ENCODE results near the gene SUN5. TPM values are rescaled to one million over a fixed set of nuclear protein-coding genes. Genes with fewer than 3 reads are reported as not detected.

The SUN5 gene
- not detected for total RNA-seq
- polyA plus RNA-seq (2013, experiment 1 of 2): not detected
- not detected for polyA plus RNA-seq (2013, experiment 2 of 2)
- total RNA-seq: 0 to 0.07 (median 0) reads per million in 172 experiments

- Histone ChIP-seq H3K27ac (ENCODE audit: low read depth in 1 of 2, low read length in 2 of 2) (no peak within 1 kb of the TSS), H3K9me3 (ENCODE audit: control insufficient read depth in 1 of 2, insufficient read depth in 1 of 2, low read length in 2 of 2) (peaks cover 0 to 13% of the 10 kb centered on the region in 2 experiments), H3K4me3 (ENCODE audit: low read length) (no peak within 1 kb of the TSS), H3K36me3 (ENCODE audit: insufficient read depth, low read length) (no peaks in the 10 kb centered on the region), H3K27me3 (ENCODE audit: control insufficient read depth in 1 of 2, insufficient read depth in 2 of 2, low read length in 2 of 2) (no peaks in the 10 kb centered on the region), H3K4me1 (ENCODE audit: insufficient read depth, low read length) (peaks cover 18% of the 10 kb centered on the region)
- no peak for TF ChIP-seq CTCF (IDR thresholded peaks at IDR 0.05)
- Mint-ChIP-seq H3K27me3 (no peaks in the 10 kb centered on the region), H3K4me3 (no peak within 1 kb of the TSS), H3K27ac (peak within 1 kb of the TSS; percentile 35), H3K4me1 (ENCODE audit: low read depth) (peaks cover 44% of the 10 kb centered on the region), H3K36me3 (ENCODE audit: low read depth) (no peaks in the 10 kb centered on the region), H3K9me3 (peaks cover 2% of the 10 kb centered on the region)
- intact Hi-C loops (cut with DNase I, micrococcal nuclease): no loop called here
- POLR2A ChIA-PET: interaction anchor here (1.5 to 2.4 kb wide), 3 partner anchors 32 to 58 kb away, joined by 5 to 9 read pairs (median 7); no protein-coding TSS in a partner anchor
- ATAC-seq (ENCODE audit: poor library complexity): no peak
- DNase-seq: no peak
- CTCF ChIA-PET: interaction anchor here (1.0 to 1.8 kb wide), 3 partner anchors 36 to 103 kb away, joined by 5 to 11 read pairs (median 9); no protein-coding TSS in a partner anchor
These were observed at the start of gene SUN5 for GRCh38 chr20:33004141-33004751. SUN5 (minus strand) TSS chr20:33004433; CDS start chr20:33004340, 93 bp downstream.

DNA sequence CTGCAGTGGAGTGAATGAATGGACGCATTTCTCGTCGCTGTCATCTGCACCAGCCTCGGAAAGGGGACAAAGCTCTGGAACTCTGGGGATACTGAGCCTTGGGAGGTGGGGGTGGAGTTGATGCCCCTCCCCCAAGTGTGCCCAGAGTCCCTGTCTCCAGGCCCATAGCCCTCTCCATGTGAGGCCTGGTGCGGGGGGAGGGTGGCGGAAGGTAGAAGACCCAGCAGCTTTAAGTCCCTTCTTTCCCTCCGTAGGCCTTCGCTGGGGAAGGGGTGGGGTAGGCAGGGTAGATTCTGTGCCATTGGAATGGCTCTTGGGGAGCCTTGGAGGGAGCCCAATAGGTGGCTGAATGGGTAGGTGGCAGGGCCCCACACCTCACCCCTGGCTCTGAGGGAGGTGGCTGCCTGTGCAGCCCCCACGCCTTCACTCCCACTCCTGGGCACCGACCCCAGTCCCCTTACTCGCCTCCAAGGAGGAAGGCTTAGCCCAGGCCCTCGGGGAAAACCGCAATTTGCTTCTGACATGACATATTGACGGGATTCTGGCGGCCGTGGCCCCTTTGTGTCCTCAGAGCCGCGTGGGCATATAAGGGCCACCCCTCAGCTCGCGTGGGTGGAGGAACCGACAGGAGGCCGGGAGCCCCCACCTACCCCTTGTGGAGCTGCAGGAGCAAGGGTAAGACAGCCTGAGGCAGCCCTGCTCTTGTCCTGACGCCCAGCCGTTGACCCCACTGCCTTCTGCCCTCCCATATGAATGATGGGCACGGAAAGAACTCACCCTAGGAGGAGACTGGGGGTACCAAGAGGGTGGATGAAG lies 49.3 kb upstream of the SUN5 start, which contains the start of gene BPIFB3:
Gene BPIFB3, plus strand, starts transcription at position 613 of the 816 bp plus-strand sequence. CDS start 1,533 bp downstream, outside the sequence.
- DNase-seq: no peak
- no peaks in the 10 kb centered on the region for H3K4me1 Mint-ChIP-seq (ENCODE audit: low read depth)
- H3K27ac Mint-ChIP-seq: no peak within 1 kb of the TSS
- no peaks in the 10 kb centered on the region for H3K36me3 Mint-ChIP-seq (ENCODE audit: low read depth)
- POLR2A ChIA-PET: no interaction called here
- H3K4me3 Mint-ChIP-seq: no peak within 1 kb of the TSS
- Histone ChIP-seq H3K36me3 (ENCODE audit: insufficient read depth, low read length) (no peaks in the 10 kb centered on the region), H3K27ac (ENCODE audit: low read depth in 1 of 2, low read length in 2 of 2) (no peak within 1 kb of the TSS), H3K9me3 (ENCODE audit: control insufficient read depth in 1 of 2, insufficient read depth in 1 of 2, low read length in 2 of 2) (no peaks in the 10 kb centered on the region), H3K27me3 (ENCODE audit: control insufficient read depth in 1 of 2, insufficient read depth in 2 of 2, low read length in 2 of 2) (no peaks in the 10 kb centered on the region), H3K4me3 (ENCODE audit: low read length) (no peak within 1 kb of the TSS), H3K4me1 (ENCODE audit: insufficient read depth, low read length) (no peaks in the 10 kb centered on the region)
- H3K27me3 Mint-ChIP-seq: no peaks in the 10 kb centered on the region
- H3K9me3 Mint-ChIP-seq: no peaks in the 10 kb centered on the region
- TF ChIP-seq CTCF (IDR thresholded peaks at IDR 0.05): no peak
- ATAC-seq (ENCODE audit: poor library complexity): no peak
- CTCF ChIA-PET: no interaction called here
- intact Hi-C loops (cut with DNase I, micrococcal nuclease): no loop called here

DNA sequence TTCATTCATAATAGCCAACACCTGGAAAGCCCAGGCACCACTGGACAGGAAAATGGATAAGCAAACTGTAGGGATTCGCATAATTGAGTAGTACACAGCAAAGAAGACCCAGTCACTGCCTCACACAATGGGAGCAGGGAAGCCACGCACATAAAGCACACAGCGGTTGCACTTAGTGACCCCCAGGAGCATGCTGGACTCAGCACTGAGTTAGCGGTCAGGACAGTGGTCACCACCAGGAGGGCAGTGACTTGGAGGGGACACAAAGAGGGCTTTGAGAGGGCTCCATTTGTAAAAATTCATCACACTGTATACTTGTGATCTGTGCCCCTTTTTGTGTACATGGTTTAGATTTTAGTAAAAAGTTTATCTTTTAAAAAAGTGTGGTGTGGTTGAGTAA lies 47.1 kb upstream of the SUN5 start:
- Histone ChIP-seq H3K27ac (ENCODE audit: low read depth in 1 of 2, low read length in 2 of 2) (no peak overlapping the region), H3K9me3 (ENCODE audit: control insufficient read depth in 1 of 2, insufficient read depth in 1 of 2, low read length in 2 of 2) (peaks cover 3 to 9% of the 10 kb centered on the region in 2 experiments), H3K27me3 (ENCODE audit: control insufficient read depth in 1 of 2, insufficient read depth in 2 of 2, low read length in 2 of 2) (no peaks in the 10 kb centered on the region), H3K36me3 (ENCODE audit: insufficient read depth, low read length) (no peaks in the 10 kb centered on the region), H3K4me1 (ENCODE audit: insufficient read depth, low read length) (no peaks in the 10 kb centered on the region), H3K4me3 (ENCODE audit: low read length) (no peak overlapping the region)
- Mint-ChIP-seq H3K9me3 (no peaks in the 10 kb centered on the region), H3K27ac (no peak overlapping the region), H3K36me3 (ENCODE audit: low read depth) (no peaks in the 10 kb centered on the region), H3K27me3 (no peaks in the 10 kb centered on the region), H3K4me3 (no peak overlapping the region), H3K4me1 (ENCODE audit: low read depth) (no peaks in the 10 kb centered on the region)
- no peak for DNase-seq
- TF ChIP-seq CTCF (IDR thresholded peaks at IDR 0.05): no peak
- intact Hi-C loops (cut with DNase I, micrococcal nuclease): no loop called here
- ChIA-PET POLR2A (no interaction called here), CTCF (interaction anchor here (0.9 kb wide), 1 partner anchor 9 kb away, joined by 3 read pairs; no protein-coding TSS in a partner anchor)
- ATAC-seq (ENCODE audit: poor library complexity): no peak

Data from CD4-positive, alpha-beta T cell (primary cell).